Bone marrow (tissue), 2 donors: Measurements from ENCODE around the gene ORM2.
"Not testable (repeated sequence)": the region's sequence is repeated elsewhere in the genome, so short reads cannot be mapped to it uniquely, and the experiment has no call there.

Experiments
- DNase-seq, 2 donors: peaks; one replicate each; lab custom pipeline; 2025; lab: John Stamatoyannopoulos, UW

The ORM2 gene

GRCh38 chr9:114329625-114330022 is at the start of gene ORM2:
Gene ORM2 (plus strand): TSS chr9:114329869. CDS start chr9:114329905, 36 bp downstream.
- not testable (repeated sequence) for DNase-seq

GRCh38 chr9:114280636-114281472 is 48.8 kb upstream of the ORM2 start:
- no peak for DNase-seq

- DNase-seq: no peak
Measured at GRCh38 chr9:114281473-114282103, 48.1 kb upstream of the ORM2 start.

GRCh38 chr9:114282104-114282485 is 47.6 kb upstream of the ORM2 start:
- DNase-seq: no peak

- DNase-seq: no peak
Measured at GRCh38 chr9:114282507-114282906, 47.2 kb upstream of the ORM2 start.

- no peak for DNase-seq
Measured at GRCh38 chr9:114282926-114283325, 46.7 kb upstream of the ORM2 start.

- no peak for DNase-seq
Measured at GRCh38 chr9:114283551-114284111, 46.0 kb upstream of the ORM2 start.

- no peak for DNase-seq
Measured at GRCh38 chr9:114284316-114285060, 45.2 kb upstream of the ORM2 start.

GRCh38 chr9:114285166-114285867 is 44.4 kb upstream of the ORM2 start:
- DNase-seq: no peak

GRCh38 chr9:114286146-114286679 is 43.5 kb upstream of the ORM2 start:
- DNase-seq: no peak

- DNase-seq: no peak
Measured at GRCh38 chr9:114287001-114287762, 42.5 kb upstream of the ORM2 start.

- DNase-seq: no peak
Measured at GRCh38 chr9:114287763-114288192, 41.9 kb upstream of the ORM2 start.

- no peak for DNase-seq
Measured at GRCh38 chr9:114288193-114289091, 41.2 kb upstream of the ORM2 start.

GRCh38 chr9:114289106-114289505 is 40.6 kb upstream of the ORM2 start:
- no peak for DNase-seq

- DNase-seq: no peak
Measured at GRCh38 chr9:114289571-114290481, 39.8 kb upstream of the ORM2 start.

GRCh38 chr9:114290561-114290986 is 39.1 kb upstream of the ORM2 start:
- DNase-seq: no peak

GRCh38 chr9:114291064-114291474 is 38.6 kb upstream of the ORM2 start:
- peak; percentile 15 to 39 for DNase-seq

- DNase-seq: no peak
Measured at GRCh38 chr9:114291886-114292590, 37.6 kb upstream of the ORM2 start.
